ENCODE data around the gene SULT1A1. TPM values are rescaled to one million over a fixed set of nuclear protein-coding genes. Genes with fewer than 3 reads are reported as not detected.
"Not testable (repeated sequence)": the region's sequence is repeated elsewhere in the genome, so short reads cannot be mapped to it uniquely, and the experiment has no call there.

The SULT1A1 gene
- 1 to 10 TPM in 3 of 6 donors, under 1 TPM in 2, not detected in 1; 0.90 to 3.6 (median 1.2) TPM for polyA plus RNA-seq (ENCODE audit: low read depth in 6 of 6)

GRCh38 chr16:28609631-28610594 is at the start of gene SULT1A1:
SULT1A1 (minus strand) TSS chr16:28610044; CDS start chr16:28608855, 1,189 bp downstream.
- peaks cover 0 to 5% (median 4%) of the 10 kb centered on the region in 3 donors for H3K4me1 Mint-ChIP-seq
- no peaks in the 10 kb centered on the region for H3K27me3 Mint-ChIP-seq
- peak within 1 kb of the TSS in 3 of 6 donors; percentile 21 to 73 (median 54) for H3K27ac Mint-ChIP-seq
- DNase-seq (no peak), ATAC-seq (ENCODE audit: low read depth in 2 of 2) (no peak)
- H3K4me3 Mint-ChIP-seq: peak within 1 kb of the TSS in 1 of 8 donors; percentile 47
- H3K9me3 Mint-ChIP-seq: no peaks in the 10 kb centered on the region
- H3K36me3 Mint-ChIP-seq: no peaks in the 10 kb centered on the region

- not testable (repeated sequence) for DNase-seq; H3K27me3 Mint-ChIP-seq; H3K36me3 Mint-ChIP-seq; ATAC-seq (ENCODE audit: low read depth in 2 of 2); H3K4me1 Mint-ChIP-seq; H3K9me3 Mint-ChIP-seq
- H3K4me3 Mint-ChIP-seq: peak overlapping the region in 1 of 8 donors; percentile 24
- H3K27ac Mint-ChIP-seq: peak overlapping the region in 2 of 6 donors; percentile 57 to 80
Observed at GRCh38 chr16:28639959-28640358, 30.1 kb upstream of the SULT1A1 start.

- not testable (repeated sequence) for H3K27me3 Mint-ChIP-seq; H3K4me3 Mint-ChIP-seq; H3K36me3 Mint-ChIP-seq; H3K9me3 Mint-ChIP-seq; H3K4me1 Mint-ChIP-seq; ATAC-seq (ENCODE audit: low read depth in 2 of 2); DNase-seq
- peak overlapping the region in 2 of 6 donors; percentile 15 to 77 for H3K27ac Mint-ChIP-seq
Observed at GRCh38 chr16:28638359-28638758, 28.5 kb upstream of the SULT1A1 start.

- H3K27ac Mint-ChIP-seq: peak within 1 kb of the TSS in 2 of 6 donors; percentile 15 to 77
- H3K4me1 Mint-ChIP-seq; H3K9me3 Mint-ChIP-seq; H3K36me3 Mint-ChIP-seq; H3K27me3 Mint-ChIP-seq; ATAC-seq (ENCODE audit: low read depth in 2 of 2); H3K4me3 Mint-ChIP-seq; DNase-seq: not testable (repeated sequence)
Observed at GRCh38 chr16:28637765-28638164, 27.9 kb upstream of the SULT1A1 start, which contains the start of gene NPIPB8. NPIPB8 (plus strand) TSS chr16:28638065; CDS start chr16:28638361, 296 bp downstream.

GRCh38 chr16:28636093-28636823 is 26.4 kb upstream of the SULT1A1 start:
- H3K36me3 Mint-ChIP-seq; H3K9me3 Mint-ChIP-seq; H3K27ac Mint-ChIP-seq; DNase-seq; H3K4me1 Mint-ChIP-seq; H3K4me3 Mint-ChIP-seq; H3K27me3 Mint-ChIP-seq; ATAC-seq (ENCODE audit: low read depth in 2 of 2): not testable (repeated sequence)

GRCh38 chr16:28630905-28631304 is 21.1 kb upstream of the SULT1A1 start:
- H3K27ac Mint-ChIP-seq: peak overlapping the region in 1 of 6 donors; percentile 82
- H3K27me3 Mint-ChIP-seq: not testable (repeated sequence)

GRCh38 chr16:28623172-28623711 is 13.4 kb upstream of the SULT1A1 start:
- Mint-ChIP-seq H3K9me3 (peaks cover 0 to 1% (median 0%) of the 10 kb centered on the region in 7 donors), H3K27ac (no peak overlapping the region), H3K4me3 (peak overlapping the region; percentile 58 to 90 (median 74)), H3K36me3 (no peaks in the 10 kb centered on the region), H3K27me3 (peaks cover 0 to 9% (median 3%) of the 10 kb centered on the region in 3 donors), H3K4me1 (peaks cover 0 to 8% (median 6%) of the 10 kb centered on the region in 3 donors)
- DNase-seq (peak; percentile 26), ATAC-seq (ENCODE audit: low read depth in 2 of 2) (peak; percentile 92 to 97)

More at GRCh38 chr16:28630905-28631304, 21.1 kb upstream of the SULT1A1 start:
- H3K4me1 Mint-ChIP-seq; H3K9me3 Mint-ChIP-seq; ATAC-seq (ENCODE audit: low read depth in 2 of 2); H3K36me3 Mint-ChIP-seq; H3K4me3 Mint-ChIP-seq; DNase-seq: not testable (repeated sequence)

GRCh38 chr16:28622532-28623171 is 12.8 kb upstream of the SULT1A1 start:
- not testable (repeated sequence) for DNase-seq; H3K36me3 Mint-ChIP-seq; H3K27ac Mint-ChIP-seq; H3K9me3 Mint-ChIP-seq; H3K27me3 Mint-ChIP-seq; ATAC-seq (ENCODE audit: low read depth in 2 of 2)
- Mint-ChIP-seq H3K4me3 (peak overlapping the region; percentile 58 to 90 (median 74)), H3K4me1 (peaks cover 0 to 13% (median 6%) of the 10 kb centered on the region in 3 donors)

- Mint-ChIP-seq H3K4me3 (peak overlapping the region in 6 of 8 donors; percentile 49 to 87 (median 68)), H3K27ac (no peak overlapping the region), H3K36me3 (no peaks in the 10 kb centered on the region), H3K9me3 (peaks cover 0 to 1% (median 0%) of the 10 kb centered on the region in 7 donors), H3K4me1 (peaks cover 0 to 16% (median 6%) of the 10 kb centered on the region in 3 donors), H3K27me3 (peaks cover 0 to 6% (median 0%) of the 10 kb centered on the region in 3 donors)
- DNase-seq: no peak
- ATAC-seq (ENCODE audit: low read depth in 2 of 2): no peak
Observed at GRCh38 chr16:28621481-28622155, 11.8 kb upstream of the SULT1A1 start.

- not testable (repeated sequence) for DNase-seq; H3K4me3 Mint-ChIP-seq; H3K36me3 Mint-ChIP-seq; H3K9me3 Mint-ChIP-seq; H3K27me3 Mint-ChIP-seq; ATAC-seq (ENCODE audit: low read depth in 2 of 2); H3K27ac Mint-ChIP-seq
- H3K4me1 Mint-ChIP-seq: peaks cover 0 to 16% (median 6%) of the 10 kb centered on the region in 3 donors
Observed at GRCh38 chr16:28620316-28620715, 10.5 kb upstream of the SULT1A1 start.

GRCh38 chr16:28617874-28618273 is 8.0 kb upstream of the SULT1A1 start:
- H3K27me3 Mint-ChIP-seq: no peaks in the 10 kb centered on the region
- DNase-seq: no peak
- no peak for ATAC-seq (ENCODE audit: low read depth in 2 of 2)
- H3K4me1 Mint-ChIP-seq: peaks cover 0 to 8% (median 3%) of the 10 kb centered on the region in 3 donors
- H3K4me3 Mint-ChIP-seq: no peak overlapping the region
- H3K36me3 Mint-ChIP-seq: no peaks in the 10 kb centered on the region
- no peaks in the 10 kb centered on the region for H3K9me3 Mint-ChIP-seq
- H3K27ac Mint-ChIP-seq: peak overlapping the region in 1 of 6 donors; percentile 87

- DNase-seq: no peak
- H3K9me3 Mint-ChIP-seq: no peaks in the 10 kb centered on the region
- no peak overlapping the region for H3K27ac Mint-ChIP-seq
- H3K4me3 Mint-ChIP-seq: no peak overlapping the region
- H3K27me3 Mint-ChIP-seq: no peaks in the 10 kb centered on the region
- no peak for ATAC-seq (ENCODE audit: low read depth in 2 of 2)
- H3K4me1 Mint-ChIP-seq: peaks cover 0 to 8% (median 0%) of the 10 kb centered on the region in 3 donors
- H3K36me3 Mint-ChIP-seq: no peaks in the 10 kb centered on the region
Observed at GRCh38 chr16:28616636-28617035, 6.8 kb upstream of the SULT1A1 start.

Data from naive B cell (primary cell).